HCT116 (cell line): ENCODE measurements around the gene COPS6.

Experiments used
- POLR2A ChIP-seq: IDR thresholded peaks from 2 replicates; pipeline ENCODE4 v1.7.0; 2011; ENCODE audit warnings: borderline replicate concordance; ENCODE audit not compliant: insufficient read depth, insufficient read length; ENCODE audit errors: extremely low read depth
- TF ChIP-seq, protein P1 (sequence below), 3 experiments: fragments of 200-600 bp in 1 of 3; sonication (generic) in 1 of 3; IDR thresholded peaks in 2 of 3; conservative IDR thresholded peaks in 1 of 3; 2 replicates each; pipeline ENCODE4 v1.5.1; 2012 to 2017; ENCODE audit warnings: low read depth in 2 of 3, low read length in 2 of 3, antibody characterized with exemption in 1 of 3, borderline replicate concordance in 1 of 3, control low read depth in 1 of 3, mild to moderate bottlenecking in 1 of 3, mixed read lengths in 1 of 3, mixed run types in 1 of 3, moderate library complexity in 1 of 3; ENCODE audit not compliant: insufficient read depth in 1 of 3

DNA sequence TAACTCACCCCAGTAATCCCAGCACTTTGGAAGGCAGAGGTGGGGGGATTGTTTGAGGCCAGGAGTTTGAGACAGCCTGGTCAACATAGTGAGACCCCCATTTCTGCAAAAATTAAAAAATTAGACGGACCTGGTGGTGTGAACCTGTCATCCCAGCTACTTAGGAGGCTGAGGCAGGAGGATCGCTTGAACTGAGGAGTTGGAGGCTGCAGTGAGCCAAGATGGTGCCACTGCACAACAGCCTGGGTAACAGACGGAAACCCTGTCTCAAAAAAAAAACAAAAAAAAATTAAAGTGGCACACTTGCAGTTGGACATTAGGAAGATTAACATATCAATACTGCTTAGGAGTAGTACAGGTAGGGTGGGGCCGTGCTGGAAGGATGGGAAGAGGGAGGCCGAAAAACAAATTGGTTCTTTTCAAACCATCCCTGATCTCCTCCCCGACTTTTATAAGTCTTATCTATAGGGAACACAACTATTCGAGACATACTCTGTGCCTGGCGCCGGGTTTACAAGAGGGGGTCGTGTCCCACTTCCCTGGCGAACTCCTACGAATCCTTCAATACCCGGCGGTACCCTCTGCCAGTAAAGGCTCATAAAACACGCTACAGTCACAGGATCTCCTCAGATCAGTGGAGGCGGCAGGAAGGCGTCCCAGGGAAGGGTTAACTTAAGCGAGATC, 29.8 kb downstream of the COPS6 start:
- TF ChIP-seq, protein P1, sequence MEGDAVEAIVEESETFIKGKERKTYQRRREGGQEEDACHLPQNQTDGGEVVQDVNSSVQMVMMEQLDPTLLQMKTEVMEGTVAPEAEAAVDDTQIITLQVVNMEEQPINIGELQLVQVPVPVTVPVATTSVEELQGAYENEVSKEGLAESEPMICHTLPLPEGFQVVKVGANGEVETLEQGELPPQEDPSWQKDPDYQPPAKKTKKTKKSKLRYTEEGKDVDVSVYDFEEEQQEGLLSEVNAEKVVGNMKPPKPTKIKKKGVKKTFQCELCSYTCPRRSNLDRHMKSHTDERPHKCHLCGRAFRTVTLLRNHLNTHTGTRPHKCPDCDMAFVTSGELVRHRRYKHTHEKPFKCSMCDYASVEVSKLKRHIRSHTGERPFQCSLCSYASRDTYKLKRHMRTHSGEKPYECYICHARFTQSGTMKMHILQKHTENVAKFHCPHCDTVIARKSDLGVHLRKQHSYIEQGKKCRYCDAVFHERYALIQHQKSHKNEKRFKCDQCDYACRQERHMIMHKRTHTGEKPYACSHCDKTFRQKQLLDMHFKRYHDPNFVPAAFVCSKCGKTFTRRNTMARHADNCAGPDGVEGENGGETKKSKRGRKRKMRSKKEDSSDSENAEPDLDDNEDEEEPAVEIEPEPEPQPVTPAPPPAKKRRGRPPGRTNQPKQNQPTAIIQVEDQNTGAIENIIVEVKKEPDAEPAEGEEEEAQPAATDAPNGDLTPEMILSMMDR (IDR thresholded peaks at IDR 0.05 in 2 of 3, conservative IDR thresholded peaks at IDR 0.05 in 1 of 3; ENCODE audit: borderline replicate concordance in 1 of 3, insufficient read depth in 1 of 3, low read depth in 2 of 3, low read length in 2 of 3): no peak
- TF ChIP-seq POLR2A: no peak
